Tracheal epithelial cell (primary cell): ENCODE data around the gene ORC5. TPM values are rescaled to one million over a fixed set of nuclear protein-coding genes. Genes with fewer than 3 reads are reported as not detected.

Source experiments
- total RNA-seq: library from RNA; depleted of rRNA; stranded (reverse); fragments of >200 nt; gene quantifications from 2 replicates; pipeline ENCODE4 v1.2.1, GENCODE V29; 2014

The ORC5 gene
- total RNA-seq = 20.7 and 32.0 TPM in 2 replicates

GRCh38 chr7:104207731-104208420 lies at the start of gene ORC5:
Gene ORC5 (minus strand): TSS chr7:104208013. CDS start chr7:104207904, 109 bp downstream.

Other genes with a start within 250 kb of the ORC5 start
- gene RELN, start 218.4 kb downstream of the ORC5 start, total RNA-seq = 0.21 and 0.48 TPM in 2 replicates
- not detected in 2 replicates for gene LHFPL3, start 120.6 kb upstream of the ORC5 start, total RNA-seq